ENCODE results near the gene CDKAL1.

DNA sequence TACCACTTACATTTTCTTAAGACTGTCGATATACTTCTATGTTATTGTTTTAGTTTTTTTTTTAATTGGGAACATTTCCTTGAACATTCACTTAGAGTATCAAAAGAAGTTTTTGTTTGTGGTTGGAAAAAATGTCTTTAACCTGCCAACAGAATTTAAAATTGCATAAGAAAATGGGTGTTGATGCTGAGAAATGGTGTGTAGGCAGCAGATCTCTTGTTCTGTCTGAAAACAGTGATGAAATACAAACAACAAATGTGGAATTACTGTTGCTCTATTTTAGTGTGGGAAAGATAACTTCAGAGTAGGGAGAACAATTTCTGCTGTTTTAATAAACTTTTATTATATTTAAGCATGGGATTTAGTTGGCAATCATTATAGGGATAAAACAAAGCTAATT, 293.5 kb downstream of the CDKAL1 start:
- TF ChIP-seq CTCF (IDR thresholded peaks at IDR 0.05), result no peak
- TF ChIP-seq POLR2A (IDR thresholded peaks at IDR 0.05), result no peak
